Esophagus squamous epithelium (tissue), 5 donors: ENCODE results near the gene RPF1. TPM values are rescaled to one million over a fixed set of nuclear protein-coding genes. Genes with fewer than 3 reads are reported as not detected.

Experiments
- DNase-seq: peaks from one replicate; lab custom pipeline; 2025; lab: John Stamatoyannopoulos, UW
- H3K27ac ChIP-seq, 4 donors: fragments of 200-600 bp; sonication (generic); one replicate each; pipeline ENCODE4 v1.5.1; 2016 to 2019; ENCODE audit warnings: mild to moderate bottlenecking in 1 of 4
- H3K27me3 ChIP-seq, 4 donors: fragments of 200-600 bp; sonication (generic); 1 replicate in 3 of 4; 2 replicates in 1 of 4; pipeline versions ENCODE4 v1.5.1 to v1.6.0; 2017 to 2021; ENCODE audit warnings: antibody characterized with exemption in 1 of 4
- H3K36me3 ChIP-seq, 3 donors: fragments of 200-600 bp; sonication (generic); one replicate each; pipeline ENCODE4 v1.5.1; 2016 to 2019
- H3K4me1 ChIP-seq, 3 donors: fragments of 200-600 bp; sonication (generic); one replicate each; pipeline ENCODE4 v1.5.1; 2017 to 2019
- H3K4me3 ChIP-seq, 4 donors: fragments of 200-600 bp; sonication (generic); 1 replicate in 3 of 4; 2 replicates in 1 of 4; pipeline ENCODE4 v1.5.1; 2016 to 2019; ENCODE audit warnings: mild to moderate bottlenecking in 2 of 4, moderate library complexity in 1 of 4
- H3K9me3 ChIP-seq, 3 donors: fragments of 200-600 bp; sonication (generic); one replicate each; pipeline ENCODE4 v1.5.1; 2016 to 2019
- CTCF ChIP-seq, 6 experiments: fragments of 450-650 bp in 4 of 6; fragments of 200-600 bp in 2 of 6; sonication (generic) in 2 of 6; IDR thresholded peaks; one replicate each; pipeline ENCODE4 v1.5.1; 2016 to 2019; ENCODE audit warnings: antibody characterized with exemption in 6 of 6, mild to moderate bottlenecking in 4 of 6, moderate library complexity in 4 of 6
- POLR2A ChIP-seq, 4 donors: fragments of 450-650 bp; IDR thresholded peaks; one replicate each; pipeline ENCODE4 v1.6.1; 2017; ENCODE audit warnings: antibody characterized with exemption in 4 of 4, mild to moderate bottlenecking in 4 of 4, moderate library complexity in 3 of 4
- WGBS, 2 donors: methylation state at CpG; one replicate each; pipeline ENCODE4 v1.1.5; 2018; 5-methylcytosine and 5-hydroxymethylcytosine counted together
- intact Hi-C: fragments of 100-400 bp; cut with DNase I; formaldehyde crosslinking; loops from one replicate; pipeline ENCODE4 v1.15.0; 2022
- total RNA-seq, 4 donors: library from RNA; depleted of rRNA; stranded (reverse); fragments of >200 nt; gene quantifications; one replicate each; pipeline ENCODE4 v1.1.0, GENCODE V29; 2016
- donor health status: DM: yes; HTN: yes; CAD: no.

RPF1 gene
- total RNA-seq, 4 donors from 2014 or later = 30.2 to 41.2 (median 36.3) TPM

DNA sequence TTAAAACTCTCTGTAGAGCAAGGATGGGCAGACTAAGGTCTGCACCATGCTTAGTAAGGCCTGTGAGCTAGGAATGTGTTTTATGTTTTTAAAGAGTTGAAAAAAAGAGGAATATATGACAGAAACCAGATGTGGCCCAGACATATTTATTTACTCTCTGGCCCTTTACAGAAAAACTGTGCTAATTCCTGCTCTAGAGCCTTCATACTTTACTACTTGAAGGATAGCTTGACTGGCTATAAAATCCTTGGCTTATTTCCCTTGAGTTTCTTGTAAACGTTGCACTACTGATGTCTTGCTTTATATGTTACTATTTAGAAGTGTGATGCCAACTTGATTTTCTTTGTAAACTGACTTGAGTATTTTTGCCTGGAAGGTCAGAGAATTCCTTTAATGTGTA is 61.7 kb downstream of the RPF1 start:
- H3K27me3 ChIP-seq = no peaks in the 10 kb centered on the region
- H3K27ac ChIP-seq = no peak overlapping the region
- 32 to 42% methylated on average over 1 of the region's 1 CpG for WGBS, 2 donors
- H3K9me3 ChIP-seq = no peaks in the 10 kb centered on the region
- H3K36me3 ChIP-seq = peaks cover 0 to 21% (median 0%) of the 10 kb centered on the region in 3 donors
- H3K4me1 ChIP-seq = no peaks in the 10 kb centered on the region
- H3K4me3 ChIP-seq = no peak overlapping the region
- intact Hi-C loops = no loop called here
- DNase-seq = no peak
- TF ChIP-seq POLR2A (IDR thresholded peaks at IDR 0.05) (no peak), CTCF (IDR thresholded peaks at IDR 0.05) (no peak)

DNA sequence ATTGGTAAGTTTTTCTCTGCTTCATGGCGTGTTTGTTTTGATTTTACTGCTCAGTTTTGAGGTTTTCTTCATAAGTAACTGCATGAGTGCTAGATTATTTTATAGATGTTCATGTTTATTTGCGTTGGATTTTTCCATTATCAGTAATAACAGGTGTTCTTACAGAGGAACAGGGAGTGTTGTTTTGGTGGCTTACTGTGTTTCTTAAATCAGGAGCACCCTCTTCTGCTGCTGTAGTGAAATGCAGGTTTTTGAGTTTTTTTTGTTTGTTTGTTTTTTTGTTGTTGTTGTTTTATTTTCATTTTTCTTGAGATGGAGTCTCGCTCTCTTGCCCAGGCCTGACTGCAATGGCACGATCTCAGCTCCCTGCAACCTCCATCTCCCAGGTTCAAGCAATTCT is 62.6 kb downstream of the RPF1 start:
- no peak overlapping the region for H3K27ac ChIP-seq
- intact Hi-C loops = no loop called here
- H3K36me3 ChIP-seq = peaks cover 0 to 21% (median 0%) of the 10 kb centered on the region in 3 donors
- DNase-seq = no peak
- no peak overlapping the region for H3K4me3 ChIP-seq
- 89 to 90% methylated on average over 4 of the region's 4 CpGs for WGBS, 2 donors
- no peaks in the 10 kb centered on the region for H3K9me3 ChIP-seq
- no peaks in the 10 kb centered on the region for H3K4me1 ChIP-seq
- TF ChIP-seq CTCF (IDR thresholded peaks at IDR 0.05) (peak in 2 of 6 experiments; percentile 4 to 29), POLR2A (IDR thresholded peaks at IDR 0.05) (no peak)
- H3K27me3 ChIP-seq = no peaks in the 10 kb centered on the region

Other genes with a start within 250 kb of the RPF1 start
- 1 to 10 TPM in 2 of 4 donors, under 1 TPM in 1, not detected in 1; 0.35 to 2.0 (median 1.3) TPM for gene SAMD13, start 177.6 kb upstream of the RPF1 start, total RNA-seq
- gene DNASE2B, start 80.8 kb upstream of the RPF1 start, total RNA-seq = not detected
- under 1 TPM in 1 of 4 donors, not detected in 3; 0.15 TPM for gene SPATA1, start 27.1 kb downstream of the RPF1 start, total RNA-seq
- 100 to 1,000 TPM in 2 of 4 donors, 10 to 100 TPM in 2; 51.3 to 137 (median 82.8) TPM for gene GNG5, start 27.3 kb downstream of the RPF1 start, total RNA-seq
- 10 to 100 TPM in 2 of 4 donors, 1 to 10 TPM in 2; 4.9 to 12.0 (median 10.3) TPM for gene CTBS, start 95.2 kb downstream of the RPF1 start, total RNA-seq
- 10 to 100 TPM in 1 of 4 donors, 1 to 10 TPM in 3; 6.5 to 13.4 (median 8.6) TPM for gene SSX2IP, start 211.2 kb downstream of the RPF1 start, total RNA-seq